Activated naive CD8-positive, alpha-beta T cell treated with anti-CD3 and anti-CD28 coated beads, Interleukin-2, amount 50 U/mL, for 16 hours (primary cell): ENCODE measurements around the gene PRDM1.

Source experiments
- DNase-seq: peaks from one replicate; pipeline ENCODE4 v3.0.0-alpha.2; 2020; ENCODE audit warnings: low read depth, low spot score

PRDM1 gene

DNA sequence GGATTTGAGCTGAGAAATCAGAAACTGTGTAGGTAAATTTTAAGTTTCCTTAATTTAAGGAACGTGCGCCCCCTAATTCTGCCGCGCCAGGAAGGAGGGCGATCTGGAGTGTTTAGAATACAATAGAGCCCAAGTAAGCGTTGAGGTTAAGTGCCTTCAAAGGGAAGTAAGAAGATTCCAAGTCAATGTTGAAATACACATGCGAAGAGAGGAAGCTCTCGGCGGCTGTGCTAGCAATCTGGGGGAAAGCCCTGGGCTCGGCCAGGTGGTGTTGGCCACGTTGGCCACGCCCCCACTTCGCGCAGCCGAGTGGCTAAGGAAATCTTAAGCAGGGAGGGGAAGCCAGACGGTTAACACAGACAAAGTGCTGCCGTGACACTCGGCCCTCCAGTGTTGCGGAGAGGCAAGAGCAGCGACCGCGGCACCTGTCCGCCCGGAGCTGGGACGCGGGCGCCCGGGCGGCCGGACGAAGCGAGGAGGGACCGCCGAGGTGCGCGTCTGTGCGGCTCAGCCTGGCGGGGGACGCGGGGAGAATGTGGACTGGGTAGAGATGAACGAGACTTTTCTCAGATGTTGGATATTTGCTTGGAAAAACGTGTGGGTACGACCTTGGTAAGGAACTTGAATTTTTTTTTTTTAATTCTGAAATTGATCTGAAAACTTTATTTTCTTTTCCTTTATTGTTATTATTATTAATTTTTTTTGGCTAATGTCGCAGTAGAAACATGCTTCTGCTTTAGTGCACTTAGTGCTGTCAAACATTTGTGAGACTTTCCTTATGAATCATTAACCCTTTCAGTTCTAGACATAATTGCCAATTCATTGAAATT, at the start of gene PRDM1:
Gene PRDM1, plus strand, starts transcription at position 353 of the 830 bp plus-strand sequence. Its CDS starts 218 bp downstream, at position 571.
- DNase-seq = peak; percentile 23

DNA sequence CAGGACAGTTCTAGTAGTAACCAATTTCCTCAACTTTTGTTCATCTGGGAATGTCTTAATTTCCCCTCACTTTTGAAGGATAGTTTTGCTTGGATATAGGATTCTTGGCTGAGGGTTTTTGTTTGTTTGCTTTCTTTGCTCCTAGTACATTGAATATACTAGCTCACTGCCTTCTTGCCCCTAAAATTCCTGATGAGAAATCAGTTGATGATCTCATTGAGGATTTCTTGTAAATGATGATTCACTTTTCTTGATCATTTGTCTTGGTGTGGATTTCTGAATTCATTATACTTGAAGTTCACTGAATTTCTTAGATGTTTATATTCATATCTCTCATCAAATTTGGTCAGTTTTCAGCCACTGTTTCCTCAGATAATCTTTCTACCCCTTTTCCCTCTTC, 49.1 kb upstream of the PRDM1 start:
- no peak for DNase-seq

DNA sequence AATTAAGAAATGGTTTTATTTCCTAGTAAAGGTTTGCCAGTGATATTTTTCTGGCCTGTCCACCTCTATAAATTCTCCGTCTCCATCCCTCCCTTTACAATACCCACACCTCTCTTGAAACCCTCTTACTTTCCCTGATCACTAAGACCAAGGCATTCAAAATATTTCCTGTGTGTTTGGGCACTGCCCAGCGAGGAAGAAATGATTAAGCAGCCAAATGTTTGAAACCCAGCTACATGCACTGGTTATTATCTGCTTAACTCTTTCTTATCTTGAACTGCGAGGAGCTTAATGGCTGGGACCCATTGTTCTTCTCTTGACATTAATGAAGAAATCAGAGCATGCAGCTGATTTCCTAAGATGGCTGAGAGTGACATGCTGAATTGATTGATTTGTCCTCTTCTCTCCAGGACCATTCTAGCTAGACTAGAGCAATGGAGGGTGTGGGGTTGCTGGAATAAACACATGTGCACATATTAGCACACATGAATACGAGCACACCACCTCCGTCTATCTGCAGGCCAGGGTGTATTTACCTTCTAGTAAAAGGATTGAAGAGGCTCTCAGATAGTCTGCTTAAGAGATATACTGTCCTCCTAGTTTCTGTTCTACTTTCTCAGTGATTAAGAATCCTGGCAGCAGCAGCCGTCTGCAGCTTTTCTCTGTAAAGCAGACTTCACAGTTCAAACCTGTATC, 46.1 kb upstream of the PRDM1 start:
- DNase-seq = no peak

DNA sequence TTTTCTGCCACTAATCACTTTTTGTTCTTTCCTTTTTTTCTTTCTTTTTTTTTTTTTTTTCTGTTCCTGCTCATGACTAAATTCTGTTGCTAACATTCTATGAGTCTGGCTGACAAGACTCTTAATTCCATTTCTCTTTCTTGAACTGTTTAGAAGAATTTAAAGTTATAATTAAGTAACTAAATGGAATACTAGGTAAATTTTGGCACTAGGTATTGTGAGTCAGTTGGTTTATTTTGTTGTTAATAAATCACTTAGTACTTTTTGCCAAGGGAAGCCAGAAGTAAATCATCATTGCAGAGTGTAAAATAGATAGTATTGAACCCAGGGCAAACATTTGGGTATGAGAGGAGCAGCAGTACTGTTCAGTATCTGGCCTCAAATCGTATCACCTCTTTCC, 42.0 kb upstream of the PRDM1 start:
- DNase-seq = no peak

DNA sequence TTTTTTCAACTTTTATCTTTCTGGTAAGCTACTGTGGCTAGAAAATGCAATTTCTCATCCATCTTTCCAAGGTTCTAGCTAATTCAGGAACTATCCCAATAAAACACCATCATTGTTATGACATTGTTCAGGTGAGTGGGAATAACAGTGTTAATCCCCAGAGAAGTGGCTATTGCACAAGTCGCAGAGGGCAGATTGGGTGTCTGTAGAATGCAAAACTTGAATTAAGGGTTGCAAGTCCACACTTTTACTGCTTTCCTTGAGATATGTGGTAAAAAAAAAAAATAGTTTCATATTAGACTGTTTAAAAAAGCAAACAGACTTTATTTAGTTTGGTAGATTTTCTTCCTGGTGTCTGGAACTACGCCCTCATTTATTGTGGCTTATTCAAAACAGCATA, 41.1 kb upstream of the PRDM1 start:
- no peak for DNase-seq

DNA sequence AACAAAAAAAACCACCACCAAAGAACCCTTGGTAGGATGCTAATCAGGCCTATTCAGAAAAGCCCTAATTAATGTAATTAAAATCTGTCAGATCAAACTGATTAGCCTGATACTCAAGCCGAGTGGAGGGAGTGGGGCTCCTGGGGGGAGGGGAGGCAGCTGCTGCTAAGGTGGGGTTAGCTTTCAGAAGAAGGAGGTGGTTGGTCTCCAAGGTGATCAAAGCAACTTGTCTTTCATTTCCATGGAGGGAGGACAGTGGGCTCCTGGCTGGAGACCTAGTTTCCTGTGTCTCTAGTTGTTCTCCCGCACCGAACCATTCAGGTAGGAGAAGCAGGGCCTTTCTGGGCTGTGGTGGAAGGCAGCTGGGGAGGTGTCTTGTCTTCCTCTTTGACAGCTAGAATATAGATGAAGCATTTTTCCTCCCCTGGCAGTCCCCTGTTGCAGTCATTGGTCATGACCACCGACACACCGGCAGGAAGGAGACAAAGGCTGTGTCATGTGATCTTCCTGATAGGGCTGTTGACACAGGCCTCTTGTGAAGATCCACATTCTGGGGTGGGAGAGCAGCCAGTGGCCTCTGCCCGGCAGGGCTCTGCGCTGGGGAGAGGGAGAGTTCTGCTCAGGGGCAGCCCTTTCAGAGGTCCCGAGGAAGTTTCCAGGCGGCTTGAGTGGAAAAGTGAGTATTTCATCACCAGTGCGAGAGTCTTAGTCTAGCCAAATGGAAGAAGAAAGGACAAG, 39.9 kb upstream of the PRDM1 start:
- no peak for DNase-seq

DNA sequence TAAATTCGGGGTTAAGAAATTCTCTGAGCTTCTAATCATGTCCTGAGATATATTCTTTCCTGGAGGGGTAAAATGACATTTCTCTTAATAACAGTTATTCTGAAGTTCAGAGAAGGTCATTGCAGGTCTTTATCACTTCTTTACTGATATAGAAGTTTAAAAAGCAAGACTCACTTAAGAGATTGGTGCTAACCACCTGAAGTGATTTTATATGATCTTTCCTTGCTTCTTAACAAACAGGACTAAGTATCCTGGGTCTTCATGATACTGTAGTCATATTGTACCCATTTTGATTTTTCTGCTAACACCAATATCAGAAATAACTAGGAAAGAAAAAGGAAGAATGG, 39.3 kb upstream of the PRDM1 start:
- no peak for DNase-seq

DNA sequence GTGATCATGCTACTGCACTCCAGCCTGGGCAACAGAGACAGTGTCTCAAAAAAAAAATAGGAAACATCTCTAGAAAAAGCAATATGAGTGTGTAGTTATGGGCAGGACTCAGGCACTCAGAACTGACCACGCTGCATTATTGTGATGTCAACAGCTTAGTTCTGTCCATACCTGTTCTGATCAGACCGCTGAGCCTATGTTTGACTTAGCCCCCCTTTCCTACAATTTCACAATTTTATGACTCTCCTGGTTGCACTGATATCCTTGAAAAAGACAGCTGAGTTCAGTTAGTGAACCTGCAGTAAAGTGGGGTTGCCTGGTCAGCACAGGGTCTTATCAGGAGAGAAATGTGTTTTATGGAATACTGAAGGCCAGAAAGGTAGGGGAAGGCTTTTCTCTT, 37.8 kb upstream of the PRDM1 start:
- no peak for DNase-seq

DNA sequence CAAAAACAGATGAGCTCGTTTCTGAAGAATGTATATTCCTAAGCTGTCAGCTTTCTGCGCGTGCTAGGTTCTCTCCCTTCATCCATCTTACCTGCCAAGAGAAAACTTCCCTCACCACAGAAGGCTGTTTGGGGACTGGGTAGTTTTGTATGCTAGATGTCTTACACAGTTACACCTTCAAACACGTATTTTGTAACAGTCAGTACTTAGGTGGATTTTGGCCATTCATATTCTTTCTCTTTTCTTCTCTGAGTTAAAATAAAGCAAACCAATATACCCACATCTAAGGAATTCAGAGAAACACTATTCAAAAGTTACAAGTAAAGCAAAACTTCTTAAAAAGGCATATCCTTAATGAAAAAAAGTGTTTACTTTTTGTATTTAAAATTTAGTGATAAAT, 35.6 kb upstream of the PRDM1 start:
- DNase-seq = no peak

DNA sequence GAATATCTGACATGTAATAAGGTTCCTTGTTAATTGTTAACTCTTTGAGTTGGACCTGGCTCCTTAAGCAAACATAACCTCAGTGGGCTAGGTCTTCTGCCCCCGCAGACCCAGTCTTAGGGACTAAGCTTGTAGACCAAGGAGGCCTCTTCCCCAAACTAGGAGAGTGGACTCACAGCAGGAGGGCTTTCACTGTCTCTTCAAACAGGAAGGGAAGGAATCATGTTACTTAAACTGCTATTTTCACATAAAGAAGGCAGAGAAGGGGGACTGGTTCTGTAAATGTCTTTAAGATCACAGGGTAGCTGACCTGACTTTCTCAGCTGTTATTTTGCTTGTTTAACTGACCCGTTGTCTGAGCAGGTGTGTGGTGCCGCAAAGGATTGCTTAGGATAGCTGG, 34.9 kb upstream of the PRDM1 start:
- no peak for DNase-seq

DNA sequence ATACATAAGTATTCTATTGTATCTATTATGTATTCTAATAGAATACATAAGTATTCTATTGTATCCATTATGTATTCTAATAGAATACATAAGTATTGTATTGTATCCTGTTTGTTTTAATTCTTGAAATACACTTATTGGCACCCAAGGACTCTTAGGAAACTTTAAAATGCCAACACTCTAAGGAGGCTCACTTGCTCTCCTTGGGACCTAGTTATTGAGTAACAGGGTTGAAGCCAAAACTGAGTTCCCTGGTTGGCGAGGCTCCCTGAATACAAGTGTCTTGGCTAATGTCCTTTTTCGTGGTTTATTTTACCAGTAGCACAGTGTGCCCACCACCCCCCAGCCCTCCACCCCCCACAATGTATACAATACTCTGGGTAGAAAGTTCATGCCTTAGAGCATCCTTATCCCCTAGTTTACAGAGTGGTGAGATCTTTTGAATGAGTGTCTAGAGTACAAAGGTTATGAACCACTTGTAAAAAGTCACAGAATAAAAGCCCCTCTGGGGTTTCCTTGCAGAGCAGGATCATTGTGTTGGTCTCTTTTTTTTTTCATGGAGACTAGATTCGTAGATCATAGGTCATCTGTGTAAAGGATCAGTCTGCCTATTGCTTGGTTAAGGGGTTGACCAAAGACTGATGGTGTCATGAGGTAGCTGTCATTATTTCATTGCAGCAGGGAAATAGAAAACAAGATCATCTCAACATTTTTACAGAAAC, 32.5 kb upstream of the PRDM1 start:
- no peak for DNase-seq

DNA sequence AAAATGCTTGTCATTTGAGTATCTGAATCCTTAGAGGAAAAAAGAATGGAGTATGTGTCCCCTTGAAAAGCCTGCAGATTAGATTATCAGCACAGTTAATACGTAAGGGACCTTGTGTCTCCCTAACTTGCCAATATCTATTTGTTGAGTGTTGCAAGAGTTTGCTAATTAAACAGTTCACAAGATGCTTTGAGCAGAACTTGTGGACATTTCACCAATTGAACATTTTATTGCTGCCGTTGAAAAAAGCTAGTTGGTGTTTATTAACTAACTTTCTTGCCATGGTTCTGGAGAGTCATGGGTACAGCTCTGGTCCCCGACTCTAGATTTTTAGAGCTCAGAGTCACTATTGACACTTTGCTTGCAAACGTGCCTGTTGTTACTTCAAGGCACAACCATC, 30.6 kb upstream of the PRDM1 start:
- DNase-seq = no peak

DNA sequence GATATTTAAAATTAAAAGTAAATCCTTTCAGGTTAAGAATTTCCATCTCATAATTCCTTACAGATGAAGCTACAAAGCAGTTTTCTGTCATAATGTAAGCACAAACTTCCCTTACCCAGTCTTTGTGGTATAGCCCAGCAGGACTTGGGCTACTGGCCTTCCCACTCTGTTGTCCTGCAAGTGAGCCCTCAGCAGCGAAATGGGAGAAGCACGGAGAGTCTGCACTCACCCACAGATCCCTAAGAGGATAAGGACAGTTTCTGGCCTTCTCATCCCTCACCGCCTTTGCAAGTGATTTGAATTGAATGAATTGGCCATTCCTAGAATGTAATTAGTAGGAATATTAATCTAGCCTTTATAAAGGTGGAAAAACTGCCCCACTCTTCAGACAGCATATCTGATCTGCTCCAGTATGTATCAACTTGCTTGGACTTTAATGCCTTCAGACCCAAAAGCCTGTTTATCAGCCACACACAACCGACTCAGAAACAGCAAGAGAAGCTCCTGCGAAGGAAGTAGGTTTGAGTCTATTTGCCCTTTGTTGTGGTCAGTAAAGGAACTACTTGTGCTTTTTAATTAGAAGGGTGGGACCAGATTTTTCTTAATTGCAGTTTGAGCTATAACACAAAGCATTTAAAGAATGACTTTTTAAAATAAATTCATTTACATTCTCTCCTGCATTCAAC, 29.9 kb upstream of the PRDM1 start:
- no peak for DNase-seq

DNA sequence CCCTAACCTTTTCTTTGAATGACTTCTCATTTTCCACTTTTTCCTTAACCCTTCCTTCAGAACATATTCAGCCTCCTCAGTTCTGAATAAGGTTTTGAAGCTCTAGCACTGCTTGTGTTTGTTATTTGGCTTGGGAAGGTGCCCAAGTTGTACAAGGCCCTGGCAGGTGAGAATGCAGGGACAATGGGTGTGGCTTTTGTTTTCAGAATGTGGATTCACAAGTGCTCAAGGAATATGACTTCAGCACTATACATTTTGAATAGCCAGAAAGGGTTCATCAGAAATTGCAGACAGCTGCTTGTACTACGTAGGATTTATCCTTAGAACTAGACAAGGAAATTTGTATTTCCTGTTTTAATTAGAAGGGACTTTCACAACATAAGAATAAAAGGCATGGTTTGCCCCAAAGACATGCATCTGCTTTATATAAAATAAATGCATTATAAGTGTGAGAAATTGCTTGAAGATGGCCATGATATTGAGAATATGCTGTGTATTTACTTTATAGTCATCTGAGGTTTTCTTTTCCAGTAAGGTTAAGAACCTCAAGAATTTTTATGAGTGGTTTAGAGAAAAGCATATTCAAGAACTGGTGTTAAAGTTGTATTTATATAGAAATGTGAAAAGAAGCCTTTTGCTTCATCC, 29.3 kb upstream of the PRDM1 start:
- DNase-seq = no peak

DNA sequence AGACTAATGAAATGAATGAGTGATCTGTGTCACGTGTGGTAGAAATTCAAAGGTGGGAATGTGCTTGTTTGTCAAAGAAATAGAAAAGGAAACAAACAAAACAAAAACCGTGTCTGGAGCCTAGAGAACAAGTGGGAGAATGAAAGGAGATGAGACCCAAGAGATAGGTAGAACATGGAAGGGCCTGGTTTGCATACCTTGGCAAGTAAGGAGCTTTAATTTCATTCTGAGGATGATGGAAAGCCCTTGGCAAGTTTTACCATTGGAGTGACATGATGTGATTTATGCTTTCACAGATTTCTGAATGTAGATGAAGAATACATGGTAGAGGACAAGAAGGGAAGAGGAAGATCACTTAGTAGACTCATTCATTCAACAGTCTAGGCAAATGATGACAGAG, 26.8 kb upstream of the PRDM1 start:
- no peak for DNase-seq

DNA sequence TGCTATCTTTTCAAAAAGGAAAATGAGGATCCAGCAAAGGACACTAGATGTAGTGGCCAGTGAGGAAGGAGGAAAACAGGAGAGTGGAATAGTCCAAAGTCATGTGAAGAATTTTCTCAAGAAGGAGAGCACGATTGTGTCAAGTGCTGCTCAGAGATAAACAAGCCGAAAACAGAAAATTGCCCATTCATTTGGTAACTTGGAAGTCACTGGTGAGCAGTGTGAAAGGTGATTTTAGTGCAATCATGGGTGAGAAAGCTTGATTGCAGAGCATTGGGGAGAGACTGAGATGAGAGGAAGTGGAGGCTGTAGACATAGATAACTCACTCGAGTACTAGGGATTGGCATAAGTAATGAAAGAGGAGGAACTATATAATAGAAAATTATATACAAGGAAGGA, 26.0 kb upstream of the PRDM1 start:
- no peak for DNase-seq

DNA sequence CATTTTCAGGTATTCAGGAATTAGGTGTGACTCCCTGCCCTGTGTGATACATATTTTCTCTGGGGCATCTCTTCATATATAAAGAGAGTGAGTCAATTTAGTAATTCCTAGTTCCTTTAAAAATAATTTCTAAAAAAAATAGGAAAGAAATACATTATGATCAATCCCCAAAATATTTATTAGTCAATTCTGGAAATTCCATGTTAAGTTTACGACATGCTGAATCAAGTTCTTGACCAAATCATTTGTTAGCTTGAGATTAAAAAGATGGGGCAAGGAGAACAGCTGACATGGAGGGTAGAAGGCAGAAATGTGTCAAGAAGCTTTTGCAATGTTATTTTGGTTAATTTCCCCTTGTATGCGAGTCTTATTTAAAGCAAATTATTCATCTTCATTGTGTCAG, 22.7 kb upstream of the PRDM1 start:
- DNase-seq = no peak

DNA sequence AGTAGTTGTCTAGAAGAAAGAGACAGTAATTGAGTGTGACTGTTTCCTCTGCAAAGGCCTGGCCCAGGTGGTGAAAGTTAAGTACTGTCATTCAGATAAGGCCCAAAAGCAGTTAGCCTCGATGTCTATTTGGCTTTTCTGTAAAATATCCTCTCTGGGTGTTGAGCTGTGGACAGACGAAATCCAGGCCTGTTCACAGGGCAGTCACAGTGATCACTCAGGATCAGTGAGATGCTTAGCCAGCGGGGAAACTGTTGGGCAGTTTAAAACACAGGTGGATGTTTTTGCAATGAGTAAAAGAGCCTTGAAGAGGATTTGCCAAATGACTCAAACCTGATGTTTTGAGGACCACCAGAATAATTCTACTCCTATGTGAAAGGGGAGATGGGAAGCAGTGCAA, 22.0 kb upstream of the PRDM1 start:
- no peak for DNase-seq

DNA sequence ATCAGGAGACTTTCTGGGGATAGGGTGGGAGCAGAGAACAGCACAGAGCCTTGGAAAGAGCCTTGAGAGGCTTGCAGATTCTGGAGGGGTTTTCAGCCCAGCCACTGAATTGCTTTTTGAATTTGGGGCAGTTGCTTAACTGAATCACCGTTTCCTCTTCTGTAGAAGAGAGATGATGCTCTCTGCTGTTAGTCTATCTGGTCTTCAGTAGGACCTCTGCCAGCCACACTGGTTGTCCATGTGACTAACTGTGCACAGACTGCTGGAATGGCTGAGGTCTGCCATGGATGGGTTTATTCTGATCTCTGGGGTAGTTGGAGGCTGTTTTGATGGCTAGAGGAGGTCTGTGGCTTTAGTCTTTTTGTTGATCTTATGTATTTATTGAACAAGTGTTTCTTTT, 21.4 kb upstream of the PRDM1 start:
- no peak for DNase-seq

DNA sequence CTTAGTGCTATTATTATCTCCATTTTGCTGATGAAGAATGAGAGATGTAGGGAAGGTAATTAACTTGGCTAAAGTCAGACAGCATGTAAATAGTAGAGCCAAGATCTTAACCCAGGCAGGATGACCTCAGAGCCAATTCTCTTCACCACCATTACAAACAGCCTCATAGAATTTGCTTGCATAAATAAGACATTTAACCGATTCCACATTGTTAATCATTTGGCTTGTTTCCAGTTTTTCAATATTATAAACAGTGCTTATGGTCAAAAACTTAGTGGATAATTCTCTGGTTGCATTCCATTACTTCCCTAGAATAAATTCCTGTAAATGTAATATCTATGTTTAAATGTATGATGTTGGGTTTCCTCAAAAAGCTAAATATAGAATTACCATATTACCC, 19.1 kb upstream of the PRDM1 start:
- no peak for DNase-seq

DNA sequence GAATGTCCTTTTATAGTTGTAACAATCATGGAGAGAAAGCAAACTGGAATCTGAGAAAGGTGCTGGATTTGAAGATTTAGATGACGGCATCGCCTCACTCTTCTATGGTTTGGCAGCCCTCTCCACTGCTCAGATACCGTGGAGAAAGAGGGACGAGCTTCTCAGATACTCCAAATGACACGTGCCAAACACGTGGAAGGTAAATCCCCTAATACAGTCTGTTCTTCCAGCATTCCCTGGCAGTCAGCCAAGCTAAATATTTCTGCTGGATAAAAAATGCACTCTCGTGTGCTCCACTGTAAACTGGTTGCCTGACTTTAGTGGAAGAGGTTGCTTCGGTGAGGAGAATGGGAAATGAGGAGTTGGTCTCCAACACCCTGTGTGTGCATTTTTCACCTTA, 16.7 kb upstream of the PRDM1 start:
- DNase-seq = no peak
